IPS-NIHi7 (cell line): ENCODE results near the gene TJP2.

Source experiments
- DNase-seq: peaks from one replicate; pipeline ENCODE4 v3.0.0; 2012; ENCODE audit warnings: mixed read lengths; ENCODE audit errors: extremely low spot score

The TJP2 gene

GRCh38 chr9:69232135-69232534 lies 58.1 kb downstream of the TJP2 start:
- DNase-seq: no peak

DNA sequence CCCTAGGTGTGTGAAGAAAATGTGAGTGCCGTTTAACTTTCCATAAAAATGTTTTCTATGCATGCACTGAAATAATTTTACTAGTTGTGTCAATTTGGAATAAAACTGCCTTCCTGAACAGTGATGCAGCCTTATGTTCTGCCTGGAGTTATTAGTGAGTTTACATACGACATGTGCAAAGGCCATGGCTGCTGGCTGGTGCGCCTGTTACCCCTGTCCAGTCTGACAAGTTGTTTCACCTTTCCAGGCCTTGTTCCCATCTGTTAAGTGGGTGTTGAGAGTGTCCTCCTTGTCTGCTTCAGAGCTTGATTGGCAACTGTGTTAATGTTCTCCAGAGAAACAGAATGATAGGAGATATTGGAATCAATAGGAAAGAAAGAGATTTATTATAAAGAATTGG lies 60.6 kb downstream of the TJP2 start:
- no peak for DNase-seq

DNA sequence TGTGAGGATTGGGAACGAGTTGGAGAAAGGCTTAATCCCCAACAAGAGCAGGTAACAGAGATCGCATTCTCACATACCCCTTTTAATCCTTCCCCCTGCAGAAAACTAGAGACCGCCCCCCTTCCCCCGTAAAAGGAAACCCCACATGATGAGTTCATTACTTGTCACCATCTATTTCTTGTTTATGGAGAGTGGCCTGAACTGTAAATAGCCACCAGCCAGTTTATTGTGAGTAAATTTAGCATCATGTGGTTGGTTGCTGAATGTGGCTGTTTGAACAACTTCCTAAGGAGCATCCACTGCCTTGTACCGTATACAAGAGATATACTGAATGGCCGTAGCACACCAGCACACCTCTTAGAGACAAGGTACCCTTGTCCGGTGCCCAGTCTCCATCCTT lies 62.1 kb downstream of the TJP2 start:
- DNase-seq: no peak

DNA sequence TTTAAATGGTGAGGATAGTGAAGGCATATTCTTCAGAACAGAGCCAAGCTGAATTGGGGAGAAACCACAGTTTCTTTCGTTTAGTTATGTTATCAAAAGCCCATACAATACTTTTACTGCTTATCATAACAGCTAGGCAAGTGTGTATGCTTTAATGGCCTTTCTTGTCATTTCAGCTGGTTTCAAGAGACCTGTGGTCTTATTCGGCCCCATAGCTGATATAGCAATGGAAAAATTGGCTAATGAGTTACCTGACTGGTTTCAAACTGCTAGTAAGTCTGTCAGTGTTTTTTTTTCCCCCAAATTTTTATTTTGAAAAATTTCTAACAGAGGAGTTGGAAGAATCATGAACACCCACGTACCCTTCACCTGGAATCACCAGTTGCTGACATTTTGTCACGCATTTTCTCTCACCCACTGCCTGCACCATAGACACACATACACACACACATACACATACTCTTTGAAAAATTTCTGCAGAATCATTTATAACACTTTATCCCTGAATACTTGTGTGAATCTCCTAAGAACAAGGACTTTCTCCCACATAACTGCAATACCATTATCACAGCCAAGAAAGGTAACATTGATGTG lies 63.7 kb downstream of the TJP2 start:
- no peak for DNase-seq

GRCh38 chr9:69243116-69243515 lies 69.0 kb downstream of the TJP2 start:
- DNase-seq: no peak

GRCh38 chr9:69246629-69247028 lies 72.6 kb downstream of the TJP2 start:
- DNase-seq: no peak

DNA sequence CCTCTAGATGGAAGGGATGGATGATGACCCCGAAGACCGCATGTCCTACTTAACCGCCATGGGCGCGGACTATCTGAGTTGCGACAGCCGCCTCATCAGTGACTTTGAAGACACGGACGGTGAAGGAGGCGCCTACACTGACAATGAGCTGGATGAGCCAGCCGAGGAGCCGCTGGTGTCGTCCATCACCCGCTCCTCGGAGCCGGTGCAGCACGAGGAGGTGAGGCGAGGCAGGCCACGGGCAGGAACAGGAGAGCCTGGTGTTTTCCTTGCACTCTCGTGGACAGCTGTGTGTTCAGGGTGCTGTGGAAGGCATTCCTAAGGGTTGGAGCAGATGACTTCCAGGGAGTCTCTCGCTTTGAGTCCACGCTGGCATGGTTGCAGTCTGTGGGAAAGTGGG lies 73.9 kb downstream of the TJP2 start:
- no peak for DNase-seq

GRCh38 chr9:69249337-69249736 lies 75.3 kb downstream of the TJP2 start:
- no peak for DNase-seq

GRCh38 chr9:69250681-69251080 lies 76.6 kb downstream of the TJP2 start:
- no peak for DNase-seq

GRCh38 chr9:69252436-69252835 lies 78.4 kb downstream of the TJP2 start:
- DNase-seq: no peak

DNA sequence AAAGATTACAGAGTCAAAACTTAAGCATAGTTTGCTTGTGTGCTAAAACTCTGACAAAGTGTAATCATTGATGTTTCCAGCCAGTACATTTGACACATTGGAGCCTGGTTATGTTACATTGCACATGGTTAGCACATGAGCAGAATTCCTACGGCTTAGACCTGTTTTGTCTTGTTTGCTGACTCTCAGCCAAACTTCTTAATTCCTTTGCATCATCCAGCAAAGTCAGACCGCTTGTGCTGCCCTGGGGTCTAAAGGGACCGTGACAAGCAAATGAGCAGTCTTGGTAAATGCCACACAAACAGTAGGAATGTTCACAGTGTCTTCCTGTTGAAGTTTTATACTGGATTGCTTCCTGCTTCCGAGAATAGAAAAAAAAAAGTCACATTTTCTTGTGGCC lies 79.0 kb downstream of the TJP2 start:
- no peak for DNase-seq

GRCh38 chr9:69254223-69254622 lies 80.1 kb downstream of the TJP2 start:
- DNase-seq: no peak

- no peak for DNase-seq
Observed at GRCh38 chr9:69255591-69255990, 81.5 kb downstream of the TJP2 start.

GRCh38 chr9:69258551-69258950 lies 84.5 kb downstream of the TJP2 start:
- DNase-seq: no peak

DNA sequence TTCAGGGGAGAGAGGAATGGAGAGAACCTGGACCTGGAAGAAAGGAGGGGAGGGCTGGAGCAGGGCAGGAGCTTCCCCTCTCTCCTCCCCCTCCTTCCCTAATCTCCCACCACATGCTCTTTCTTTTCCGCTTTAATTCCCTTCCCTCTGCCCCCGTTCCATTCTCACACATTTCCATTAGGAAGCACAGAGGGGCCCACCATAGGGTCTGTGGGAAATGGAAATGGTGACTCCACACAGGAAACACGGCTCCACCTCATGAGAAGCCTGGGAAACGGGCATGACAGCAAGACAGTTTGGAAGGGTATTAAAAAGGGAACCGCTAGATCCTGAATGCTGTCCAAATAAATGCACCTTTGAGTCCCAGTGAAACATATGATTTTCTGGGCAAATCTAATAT lies 86.1 kb downstream of the TJP2 start:
- DNase-seq: no peak

GRCh38 chr9:69261636-69262035 lies 87.6 kb downstream of the TJP2 start:
- DNase-seq: no peak

DNA sequence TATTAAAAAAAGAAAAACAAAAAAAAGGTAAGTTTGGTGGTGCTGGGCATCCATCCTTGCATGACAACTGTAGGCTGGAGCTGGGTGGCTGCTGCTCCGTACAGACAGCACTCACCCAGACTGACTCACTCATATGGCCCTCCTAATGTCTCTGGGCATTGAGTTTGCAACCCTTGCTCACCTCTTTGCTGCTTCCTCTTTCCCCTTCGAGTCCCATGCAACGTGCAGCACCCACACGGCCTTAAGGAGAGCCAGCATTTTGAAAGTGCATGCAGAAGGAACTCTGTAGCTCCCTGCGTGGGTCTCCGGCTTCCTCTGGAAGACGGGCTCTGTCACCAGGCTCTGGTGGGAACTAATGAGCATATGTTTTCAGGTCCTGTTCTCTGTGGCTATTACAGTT lies 90.4 kb downstream of the TJP2 start:
- no peak for DNase-seq

DNA sequence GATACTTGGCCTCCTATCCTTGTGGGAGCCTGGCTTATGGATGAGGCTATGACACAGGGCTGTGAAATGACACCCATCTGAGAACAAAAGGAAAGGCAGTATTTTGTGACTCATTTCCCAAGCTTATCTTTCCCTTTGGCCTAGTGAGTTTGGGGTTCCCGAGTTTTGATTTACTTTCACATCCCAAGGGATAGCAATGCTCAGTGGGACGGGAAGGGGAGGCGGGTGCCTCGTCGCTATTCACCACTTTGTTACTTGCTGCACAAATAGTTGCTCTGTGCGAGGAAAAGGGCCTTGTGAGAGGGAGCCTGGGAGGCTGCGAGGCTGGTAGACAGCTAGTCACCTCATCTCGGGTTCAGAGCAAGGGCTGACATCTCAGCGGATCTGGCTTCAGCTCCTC lies 91.8 kb downstream of the TJP2 start:
- no peak for DNase-seq

DNA sequence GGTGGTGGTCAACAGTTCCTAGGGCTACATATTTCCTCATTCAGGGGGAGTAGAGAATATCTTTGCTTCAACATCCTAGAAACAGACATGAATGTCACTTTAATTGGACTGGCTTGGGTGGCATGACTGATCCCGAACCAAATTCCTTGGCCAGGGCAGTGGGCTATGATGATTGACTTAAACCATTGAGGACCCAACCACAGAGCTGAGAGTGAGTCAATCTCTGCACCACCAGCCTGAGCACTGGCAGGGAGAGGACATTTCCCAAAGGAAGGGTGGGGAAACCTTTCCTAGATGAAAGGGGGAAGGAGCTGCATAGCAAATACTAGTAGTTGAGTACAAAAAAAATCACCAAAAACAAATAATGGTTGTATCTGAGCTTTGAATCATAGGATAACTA lies 98.1 kb downstream of the TJP2 start:
- DNase-seq: no peak

DNA sequence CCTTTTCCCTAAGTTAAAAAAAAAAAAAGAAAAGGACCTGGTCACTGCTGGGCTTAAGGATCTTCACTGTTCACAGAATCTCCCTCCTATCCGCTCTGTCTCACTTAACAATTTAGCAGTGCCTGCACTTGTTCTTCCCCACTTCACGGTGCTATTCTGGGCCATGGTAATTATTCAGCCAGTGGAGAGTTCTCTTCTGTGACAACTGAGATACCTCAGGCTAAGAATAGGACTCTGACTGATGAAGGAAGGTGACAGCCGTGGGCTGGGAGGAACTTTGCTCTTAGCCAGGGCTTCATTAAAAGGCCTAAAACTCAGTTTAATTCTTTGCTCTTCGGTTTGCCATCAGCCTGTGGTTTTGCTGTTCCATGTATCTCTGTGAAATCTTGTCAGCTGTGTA lies 99.1 kb downstream of the TJP2 start:
- no peak for DNase-seq

DNA sequence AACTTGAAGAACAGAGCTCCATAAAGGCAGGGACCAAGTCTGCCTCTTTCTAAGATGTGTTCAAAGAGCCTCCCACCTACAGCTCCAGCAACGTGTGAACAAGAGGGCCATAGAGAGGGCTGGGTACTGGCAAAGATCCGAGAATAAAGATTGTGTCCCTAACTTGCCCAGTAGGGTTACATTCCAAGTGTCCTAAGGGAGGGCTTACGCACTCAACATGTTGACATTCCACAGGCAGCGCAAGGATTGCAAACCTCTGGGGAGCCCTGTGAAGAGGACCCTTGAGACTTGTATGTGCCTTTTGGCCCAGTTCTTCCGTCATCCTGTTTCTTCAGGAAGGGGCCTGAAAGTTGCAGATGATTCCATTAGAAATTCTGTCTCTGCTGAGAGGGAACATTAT lies 102.7 kb downstream of the TJP2 start:
- DNase-seq: no peak

- DNase-seq: no peak
Observed at GRCh38 chr9:69279084-69279731, 105.1 kb downstream of the TJP2 start.

GRCh38 chr9:69279733-69280132 lies 105.7 kb downstream of the TJP2 start:
- DNase-seq: no peak

GRCh38 chr9:69283003-69283402 lies 108.9 kb downstream of the TJP2 start:
- DNase-seq: no peak
